Muscle of leg (tissue), 11 donors: ENCODE measurements around the gene GRIN3A. TPM values are rescaled to one million over a fixed set of nuclear protein-coding genes. Genes with fewer than 3 reads are reported as not detected.
A peak's percentile ranks its signal among the peaks of the same experiment; 100 is the strongest.
"Not testable (repeated sequence)": the region's sequence is repeated elsewhere in the genome, so short reads cannot be mapped to it uniquely, and the experiment has no call there.

Source experiments
- DNase-seq: peaks from one replicate; pipeline ENCODE4 v3.0.0; 2013
- H3K27ac ChIP-seq: one replicate; pipeline ENCODE4 v1.5.1; 2013; ENCODE audit warnings: mild to moderate bottlenecking, low read length, control low read depth
- H3K27me3 ChIP-seq: one replicate; pipeline ENCODE4 v1.6.1; 2013; ENCODE audit warnings: low read length; ENCODE audit not compliant: control insufficient read depth, insufficient read depth
- H3K36me3 ChIP-seq: one replicate; pipeline ENCODE4 v1.6.1; 2013; ENCODE audit warnings: low read length; ENCODE audit not compliant: control insufficient read depth, insufficient read depth
- H3K4me1 ChIP-seq: one replicate; pipeline ENCODE4 v1.6.1; 2013; ENCODE audit warnings: low read length; ENCODE audit not compliant: control insufficient read depth, insufficient read depth
- H3K4me3 ChIP-seq: one replicate; pipeline ENCODE4 v1.5.1; 2013; ENCODE audit warnings: low read length, control low read depth
- H3K9me3 ChIP-seq: replicated peaks from 2 replicates; pipeline ENCODE4 v1.6.1; 2013; ENCODE audit warnings: low read depth, low read length; ENCODE audit not compliant: control insufficient read depth
- WGBS: methylation state at CpG from one replicate; pipeline ENCODE4 v1.1.5; 2013; ENCODE audit warnings: missing lambda C conversion rate; ENCODE audit not compliant: insufficient coverage; 5-methylcytosine and 5-hydroxymethylcytosine counted together
- polyA plus RNA-seq, 8 donors: library from polyadenylated mRNA; unstranded; fragments of 120-200 nt; gene quantifications; one replicate each; pipeline versions ENCODE4 v1.2.1 to v1.2.3, GENCODE V29; 2013; ENCODE audit warnings: inconsistent platforms in 1 of 8, low replicate concordance in 1 of 8; ENCODE audit not compliant: insufficient read length in 8 of 8, insufficient read depth in 1 of 8
- total RNA-seq: library from RNA; stranded (reverse); fragments of 120-200 nt; gene quantifications from one replicate; pipeline ENCODE4 v1.2.4, GENCODE V29; 2013

The GRIN3A gene
- total and polyA plus RNA-seq, 9 donors, result 0.48 to 1.1 (median 0.71) TPM

GRCh38 chr9:101567725-101568350 is 170.6 kb downstream of the GRIN3A start:
- Histone ChIP-seq H3K27ac (no peak overlapping the region), H3K27me3 (no peaks in the 10 kb centered on the region), H3K9me3 (no peaks in the 10 kb centered on the region), H3K4me3 (no peak overlapping the region), H3K4me1 (no peaks in the 10 kb centered on the region), H3K36me3 (peaks cover 14% of the 10 kb centered on the region)
- DNase-seq, result no peak
- 100% methylated on average over 2 of the region's 3 CpGs for WGBS

- Histone ChIP-seq H3K27ac (no peak overlapping the region), H3K36me3 (peaks cover 21% of the 10 kb centered on the region), H3K27me3 (no peaks in the 10 kb centered on the region), H3K4me1 (no peaks in the 10 kb centered on the region), H3K4me3 (no peak overlapping the region), H3K9me3 (no peaks in the 10 kb centered on the region)
- WGBS, result 67% methylated on average over 1 of the region's 5 CpGs
- DNase-seq, result no peak
These were observed 171.3 kb downstream of the GRIN3A start for GRCh38 chr9:101566904-101567724.

- Histone ChIP-seq H3K36me3 (peaks cover 31% of the 10 kb centered on the region), H3K4me3 (no peak overlapping the region), H3K27ac (no peak overlapping the region), H3K9me3 (peaks cover under 1% of the 10 kb centered on the region), H3K4me1 (no peaks in the 10 kb centered on the region), H3K27me3 (no peaks in the 10 kb centered on the region)
- no peak for DNase-seq
These were observed 174.2 kb downstream of the GRIN3A start for GRCh38 chr9:101564252-101564651.

- H3K4me1 ChIP-seq, result no peaks in the 10 kb centered on the region
- no peak overlapping the region for H3K27ac ChIP-seq
- peaks cover 3% of the 10 kb centered on the region for H3K9me3 ChIP-seq
- peaks cover 33% of the 10 kb centered on the region for H3K36me3 ChIP-seq
- no peak for DNase-seq
- H3K27me3 ChIP-seq, result no peaks in the 10 kb centered on the region
- no CpG with 5 or more reads among the region's 1 CpG for WGBS
- H3K4me3 ChIP-seq, result no peak overlapping the region
These were observed 175.5 kb downstream of the GRIN3A start for GRCh38 chr9:101562966-101563365.

DNA sequence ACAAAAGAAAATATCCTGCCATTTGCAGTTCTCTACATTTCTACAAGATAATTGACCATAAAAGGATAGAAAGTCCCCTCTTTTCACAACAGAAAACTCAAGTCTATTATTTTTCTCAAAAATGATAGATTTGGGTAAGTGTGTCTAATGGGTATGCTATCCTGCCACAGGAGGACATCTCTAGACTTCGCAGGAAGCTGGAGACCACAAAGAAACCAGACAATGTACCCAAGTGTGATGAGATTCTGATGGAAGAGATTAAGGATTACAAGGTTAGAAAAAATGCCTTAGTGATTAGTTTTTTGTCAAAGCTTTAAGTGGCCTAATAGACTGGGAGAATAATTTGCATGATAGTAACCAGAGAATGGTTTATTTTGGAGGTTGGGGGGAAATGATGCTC is 176.7 kb downstream of the GRIN3A start:
- 100% methylated on average over 1 of the region's 1 CpG for WGBS
- no peak overlapping the region for H3K27ac ChIP-seq
- H3K36me3 ChIP-seq, result peaks cover 35% of the 10 kb centered on the region
- no peaks in the 10 kb centered on the region for H3K4me1 ChIP-seq
- peaks cover 3% of the 10 kb centered on the region for H3K9me3 ChIP-seq
- no peak for DNase-seq
- H3K27me3 ChIP-seq, result no peaks in the 10 kb centered on the region
- H3K4me3 ChIP-seq, result no peak overlapping the region

DNA sequence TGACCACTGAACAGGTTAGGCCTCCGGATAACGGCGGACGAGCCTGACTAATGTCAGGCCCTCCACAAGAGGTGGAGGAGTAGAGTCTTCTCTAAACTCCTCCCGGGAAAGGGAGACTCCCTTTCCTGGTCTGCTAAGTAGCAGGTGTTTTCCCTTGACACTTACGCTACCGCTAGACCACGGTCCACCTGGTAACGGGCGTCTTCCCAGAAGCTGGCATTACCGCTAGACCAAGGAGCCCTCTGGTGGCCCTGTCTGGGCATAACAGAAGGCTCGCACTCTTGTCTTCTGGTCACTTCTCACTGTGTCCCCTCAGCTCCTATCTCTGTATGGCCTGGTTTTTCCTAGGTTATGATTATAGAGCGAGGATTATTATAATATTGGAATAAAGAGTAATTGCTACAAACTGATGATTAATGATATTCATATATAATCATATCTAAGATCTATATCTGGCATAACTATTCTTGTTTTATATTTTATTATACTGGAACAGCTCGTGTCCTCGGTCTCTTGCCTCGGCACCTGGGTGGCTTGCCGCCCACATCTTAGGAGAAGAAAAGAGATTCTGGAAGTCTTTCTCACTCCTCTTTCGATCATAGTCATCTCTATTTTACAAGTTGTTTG is 188.9 kb downstream of the GRIN3A start:
- DNase-seq, H3K27me3 ChIP-seq, H3K9me3 ChIP-seq, H3K4me1 ChIP-seq, H3K27ac ChIP-seq, H3K4me3 ChIP-seq: not testable (repeated sequence)
- WGBS, result 61% methylated on average over 9 of the region's 18 CpGs
- peaks cover 52% of the 10 kb centered on the region for H3K36me3 ChIP-seq

- Histone ChIP-seq H3K36me3 (peaks cover 44% of the 10 kb centered on the region), H3K9me3 (no peaks in the 10 kb centered on the region), H3K4me1 (no peaks in the 10 kb centered on the region), H3K27ac (no peak overlapping the region), H3K27me3 (no peaks in the 10 kb centered on the region), H3K4me3 (no peak overlapping the region)
- 94% methylated on average over 12 of the region's 14 CpGs for WGBS
- no peak for DNase-seq
These were observed 195.2 kb downstream of the GRIN3A start for GRCh38 chr9:101543098-101543735.

DNA sequence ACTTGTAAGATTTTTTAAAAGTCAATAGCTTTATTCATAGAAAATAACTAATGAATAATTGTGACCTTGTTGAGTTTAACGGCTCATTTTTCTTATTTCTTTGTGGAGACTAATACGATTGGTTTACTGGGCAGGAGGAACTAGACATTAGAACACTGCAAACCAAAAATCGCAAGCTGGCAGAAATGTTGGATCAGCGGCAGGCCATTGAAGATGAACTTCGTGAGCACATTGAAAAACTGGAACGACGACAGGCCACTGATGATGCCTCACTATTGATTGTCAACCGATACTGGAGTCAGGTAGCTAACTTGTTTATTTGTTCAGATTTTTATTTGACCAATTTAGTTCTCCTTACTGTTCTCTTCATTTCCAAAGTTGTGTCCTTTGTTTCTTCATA is 198.4 kb downstream of the GRIN3A start:
- Histone ChIP-seq H3K27me3 (no peaks in the 10 kb centered on the region), H3K4me3 (no peak overlapping the region), H3K36me3 (peaks cover 34% of the 10 kb centered on the region), H3K4me1 (no peaks in the 10 kb centered on the region), H3K27ac (no peak overlapping the region), H3K9me3 (no peaks in the 10 kb centered on the region)
- no peak for DNase-seq
- WGBS, result 94% methylated on average over 4 of the region's 8 CpGs

DNA sequence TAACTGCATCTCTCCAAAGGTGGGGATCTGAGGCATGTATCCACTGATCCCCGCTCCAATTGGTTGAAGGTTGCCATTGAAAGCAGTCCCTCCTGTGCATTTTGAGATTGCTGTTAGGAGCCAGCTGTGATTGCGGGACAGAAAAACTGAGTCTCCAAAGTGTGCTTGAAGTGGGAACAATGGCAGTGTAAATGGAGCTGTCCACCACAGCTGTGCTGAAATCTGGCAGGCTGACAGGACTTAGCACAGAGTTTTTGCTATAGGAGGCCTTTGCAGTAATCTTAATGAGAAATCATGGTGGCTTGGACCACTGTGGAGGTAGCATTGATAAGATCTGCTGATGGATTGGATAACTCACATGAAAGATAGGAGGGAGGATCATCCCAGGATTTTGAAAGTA is 201.5 kb downstream of the GRIN3A start:
- H3K4me3 ChIP-seq, result no peak overlapping the region
- H3K36me3 ChIP-seq, result peaks cover 30% of the 10 kb centered on the region
- 91% methylated on average over 2 of the region's 2 CpGs for WGBS
- no peaks in the 10 kb centered on the region for H3K27me3 ChIP-seq
- H3K9me3 ChIP-seq, result no peaks in the 10 kb centered on the region
- peaks cover 6% of the 10 kb centered on the region for H3K4me1 ChIP-seq
- no peak overlapping the region for H3K27ac ChIP-seq
- DNase-seq, result peak; percentile 46

DNA sequence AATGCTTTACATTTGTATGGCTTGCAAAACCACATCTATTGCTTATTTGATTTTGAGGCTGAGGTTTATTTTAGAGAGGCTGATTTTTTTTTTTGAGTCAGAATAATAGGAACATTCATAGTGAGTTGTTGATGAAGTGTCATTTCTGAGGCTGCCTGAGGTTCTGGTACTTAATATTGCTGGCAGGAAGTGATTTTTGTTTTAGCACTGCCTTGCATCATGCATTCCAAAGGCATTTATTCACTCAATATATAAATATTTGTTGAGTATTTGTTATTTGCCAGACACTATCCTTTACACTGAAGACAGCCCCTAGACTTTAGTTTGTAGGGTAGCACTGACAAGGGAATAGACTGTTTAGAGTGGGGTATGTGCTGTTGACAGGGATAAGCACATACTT is 202.1 kb downstream of the GRIN3A start:
- no peaks in the 10 kb centered on the region for H3K9me3 ChIP-seq
- DNase-seq, result no peak
- H3K27me3 ChIP-seq, result no peaks in the 10 kb centered on the region
- no peak overlapping the region for H3K27ac ChIP-seq
- no peak overlapping the region for H3K4me3 ChIP-seq
- peaks cover 30% of the 10 kb centered on the region for H3K36me3 ChIP-seq
- peaks cover 6% of the 10 kb centered on the region for H3K4me1 ChIP-seq
